GM23338 (cell line): ENCODE data around the gene SEL1L2. TPM values are rescaled to one million over a fixed set of nuclear protein-coding genes. Genes with fewer than 3 reads are reported as not detected.

ENCODE experiments used
- ATAC-seq: fragments of 200-7000 bp; cut with Tn5 transposase; 3 replicates; pipeline ENCODE4 v1.9.1; 2020
- DNase-seq: peaks from one replicate; pipeline ENCODE4 v3.0.0-alpha.2; 2015; ENCODE audit warnings: low spot score
- H2AFZ ChIP-seq: fragments of 200-600 bp; sonication (generic); 2 replicates; pipeline ENCODE4 v1.8.0; 2016; ENCODE audit warnings: antibody characterized with exemption, mild to moderate bottlenecking, moderate library complexity
- H3F3A ChIP-seq: fragments of 200-600 bp; sonication (generic); replicated peaks from 2 replicates; pipeline ENCODE4 v1.8.0; 2017; ENCODE audit warnings: antibody characterized with exemption, mixed run types, low read depth
- H3K27ac ChIP-seq: fragments of 200-600 bp; sonication (generic); 2 replicates; pipeline ENCODE4 v1.6.1; 2016; ENCODE audit warnings: low read depth
- H3K27me3 ChIP-seq: fragments of 200-600 bp; sonication (generic); 2 replicates; pipeline ENCODE4 v1.8.0; 2016; ENCODE audit warnings: mild to moderate bottlenecking, mixed run types, moderate library complexity; ENCODE audit not compliant: insufficient read depth
- H3K36me3 ChIP-seq: fragments of 200-600 bp; sonication (generic); 2 replicates; pipeline ENCODE4 v1.8.0; 2016; ENCODE audit warnings: mild to moderate bottlenecking; ENCODE audit not compliant: insufficient read depth
- H3K4me1 ChIP-seq: fragments of 200-600 bp; sonication (generic); 2 replicates; pipeline ENCODE4 v1.8.0; 2016; ENCODE audit warnings: mild to moderate bottlenecking, moderate library complexity; ENCODE audit not compliant: insufficient read depth
- H3K4me2 ChIP-seq: fragments of 200-600 bp; sonication (generic); 2 replicates; pipeline ENCODE4 v1.7.1; 2017; ENCODE audit warnings: mixed run types
- H3K4me3 ChIP-seq: fragments of 200-600 bp; sonication (generic); 2 replicates; pipeline ENCODE4 v1.6.1; 2016; ENCODE audit warnings: mixed run types
- H3K79me2 ChIP-seq: fragments of 200-600 bp; sonication (generic); replicated peaks from 2 replicates; pipeline ENCODE4 v1.8.0; 2017; ENCODE audit warnings: mild to moderate bottlenecking; ENCODE audit not compliant: insufficient read depth
- H3K9me2 ChIP-seq: fragments of 200-600 bp; sonication (generic); 2 replicates; pipeline ENCODE4 v1.8.0; 2017; ENCODE audit not compliant: insufficient read depth
- H4K20me1 ChIP-seq: fragments of 200-600 bp; sonication (generic); replicated peaks from 2 replicates; pipeline ENCODE4 v1.8.0; 2017; ENCODE audit warnings: mild to moderate bottlenecking; ENCODE audit not compliant: insufficient read depth
- H3K27ac Mint-ChIP-seq: 2 replicates; pipeline ENCODE4 v1.8.0; 2020; ENCODE audit warnings: inconsistent platforms, mild to moderate bottlenecking, moderate library complexity, mixed read lengths
- H3K27me3 Mint-ChIP-seq: 3 replicates; pipeline ENCODE4 v1.8.0; 2022; ENCODE audit warnings: low read depth, mild to moderate bottlenecking, moderate library complexity, mixed read lengths, inconsistent platforms; ENCODE audit not compliant: insufficient read depth, poor library complexity
- H3K36me3 Mint-ChIP-seq: 3 replicates; pipeline ENCODE4 v1.8.0; 2021; ENCODE audit warnings: low read depth, mild to moderate bottlenecking, inconsistent platforms, moderate library complexity, mixed read lengths
- H3K4me1 Mint-ChIP-seq: 3 replicates; pipeline ENCODE4 v1.8.0; 2020; ENCODE audit warnings: mild to moderate bottlenecking, inconsistent platforms, mixed read lengths
- H3K4me3 Mint-ChIP-seq: 3 replicates; pipeline ENCODE4 v1.8.0; 2021; ENCODE audit warnings: moderate library complexity, mild to moderate bottlenecking, inconsistent platforms, mixed read lengths
- H3K9me3 Mint-ChIP-seq: 3 replicates; pipeline ENCODE4 v1.8.0; 2020; ENCODE audit warnings: moderate library complexity, mild to moderate bottlenecking, inconsistent platforms, mixed read lengths
- CREB1 ChIP-seq: fragments of 250-450 bp; sonication (Bioruptor Pico); IDR thresholded peaks from 2 replicates; pipeline ENCODE4 v1.5.0; 2020; ENCODE audit warnings: low read depth, mild to moderate bottlenecking, moderate library complexity
- EZH2 ChIP-seq: fragments of 200-600 bp; sonication (generic); IDR thresholded peaks from one replicate; pipeline ENCODE4 v1.8.0; 2017; ENCODE audit warnings: antibody characterized with exemption, mild to moderate bottlenecking, low read depth; ENCODE audit not compliant: unreplicated experiment
- EZH2phosphoT487 ChIP-seq: fragments of 200-600 bp; sonication (generic); IDR thresholded peaks from one replicate; pipeline ENCODE4 v1.8.1; 2018; ENCODE audit warnings: antibody characterized with exemption; ENCODE audit not compliant: unreplicated experiment
- JUNB ChIP-seq: IDR thresholded peaks from one replicate; pipeline ENCODE4 v1.6.1; 2016; ENCODE audit warnings: antibody characterized with exemption; ENCODE audit not compliant: unreplicated experiment
- NANOG ChIP-seq: IDR thresholded peaks from 2 replicates; pipeline ENCODE4 v1.6.1; 2016; ENCODE audit warnings: antibody characterized with exemption, borderline replicate concordance
- POLR2AphosphoS5 ChIP-seq: IDR thresholded peaks from 2 replicates; pipeline ENCODE4 v1.6.1; 2016; ENCODE audit warnings: antibody characterized with exemption, low read depth
- STAT1 ChIP-seq: IDR thresholded peaks from one replicate; pipeline ENCODE4 v1.6.1; 2016; ENCODE audit warnings: antibody characterized with exemption; ENCODE audit not compliant: unreplicated experiment
- ZNF114 ChIP-seq: fragments of 250-450 bp; sonication (Bioruptor Pico); IDR thresholded peaks from 2 replicates; pipeline ENCODE4 v1.5.0; 2020; ENCODE audit warnings: mild to moderate bottlenecking, moderate library complexity
- ZNF331 ChIP-seq: fragments of 250-450 bp; sonication (Bioruptor Pico); IDR thresholded peaks from 2 replicates; pipeline ENCODE4 v1.5.0; 2020; ENCODE audit warnings: low read depth, mild to moderate bottlenecking, moderate library complexity
- polyA plus RNA-seq: library from polyadenylated mRNA; unstranded; fragments of >200 nt; fragmentation: Nextera tagmentation; extraction: Ambion mirVana; gene quantifications from 2 replicates; pipeline ENCODE4 v1.2.1, GENCODE V29; 2016
- total RNA-seq: library from RNA; depleted of rRNA; stranded (reverse); fragments of >200 nt; shearing (Covaris generic); gene quantifications from 2 replicates; pipeline ENCODE4 v1.2.3, GENCODE V29; 2014
- TF ChIP-seq, protein P1 (sequence below): fragments of 250-450 bp; sonication (Bioruptor Pico); IDR thresholded peaks from 2 replicates; pipeline ENCODE4 v1.5.0; 2020; ENCODE audit warnings: mild to moderate bottlenecking, moderate library complexity
- TF ChIP-seq, protein P2 (sequence below), 2 experiments: fragments of 200-600 bp in 1 of 2; sonication (generic) in 1 of 2; conservative IDR thresholded peaks; 2 replicates each; pipeline versions ENCODE4 v1.5.1 to v1.6.1; 2016 to 2017; ENCODE audit warnings: antibody characterized with exemption in 2 of 2, low read depth in 2 of 2, mild to moderate bottlenecking in 2 of 2, moderate library complexity in 1 of 2
- TF ChIP-seq, protein P3 (sequence below): IDR thresholded peaks from one replicate; pipeline ENCODE4 v1.6.1; 2018; ENCODE audit warnings: antibody characterized with exemption; ENCODE audit not compliant: unreplicated experiment
- TF ChIP-seq, protein P4 (sequence below): IDR thresholded peaks from 2 replicates; pipeline ENCODE4 v1.6.1; 2016; ENCODE audit warnings: antibody characterized with exemption

SEL1L2 gene
- total and polyA plus RNA-seq, 2 experiments from 2014 or later: not detected

DNA sequence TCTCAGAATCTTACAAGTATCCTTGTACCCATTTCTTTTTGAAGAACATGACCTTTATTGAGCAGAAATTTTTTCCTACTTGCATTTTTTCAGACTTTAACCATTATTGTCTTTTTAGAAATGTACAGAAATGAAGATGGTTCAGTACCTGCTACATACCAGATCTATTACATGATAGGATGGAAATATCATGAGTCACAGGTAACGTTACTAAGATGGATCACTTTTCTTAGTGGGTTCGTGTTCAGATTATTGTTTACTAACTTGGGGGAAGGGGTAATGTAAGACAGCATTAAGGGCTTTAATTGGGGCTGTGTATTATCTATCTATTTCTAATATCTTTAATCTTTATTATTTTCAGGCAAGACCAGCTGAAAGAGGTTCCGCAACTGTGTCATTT, 173.7 kb downstream of the SEL1L2 start:
- Histone ChIP-seq H3F3A (no peaks in the 10 kb centered on the region), H3K27ac (no peak overlapping the region), H3K9me2 (no peaks in the 10 kb centered on the region), H3K4me3 (no peak overlapping the region), H3K27me3 (no peaks in the 10 kb centered on the region), H3K4me2 (no peak overlapping the region), H3K36me3 (peaks cover 38% of the 10 kb centered on the region), H4K20me1 (peaks cover 5% of the 10 kb centered on the region), H3K79me2 (no peaks in the 10 kb centered on the region), H3K4me1 (no peaks in the 10 kb centered on the region), H2AFZ (no peak overlapping the region)
- no peak overlapping the region for H3K4me3 Mint-ChIP-seq
- TF ChIP-seq NANOG: no peak
- no peak for TF ChIP-seq JUNB
- TF ChIP-seq ZNF331 (CRISPR knock-in tag): no peak
- TF ChIP-seq ZNF114: no peak
- no peak for TF ChIP-seq STAT1
- TF ChIP-seq EZH2phosphoT487: no peak
- TF ChIP-seq, protein P1, sequence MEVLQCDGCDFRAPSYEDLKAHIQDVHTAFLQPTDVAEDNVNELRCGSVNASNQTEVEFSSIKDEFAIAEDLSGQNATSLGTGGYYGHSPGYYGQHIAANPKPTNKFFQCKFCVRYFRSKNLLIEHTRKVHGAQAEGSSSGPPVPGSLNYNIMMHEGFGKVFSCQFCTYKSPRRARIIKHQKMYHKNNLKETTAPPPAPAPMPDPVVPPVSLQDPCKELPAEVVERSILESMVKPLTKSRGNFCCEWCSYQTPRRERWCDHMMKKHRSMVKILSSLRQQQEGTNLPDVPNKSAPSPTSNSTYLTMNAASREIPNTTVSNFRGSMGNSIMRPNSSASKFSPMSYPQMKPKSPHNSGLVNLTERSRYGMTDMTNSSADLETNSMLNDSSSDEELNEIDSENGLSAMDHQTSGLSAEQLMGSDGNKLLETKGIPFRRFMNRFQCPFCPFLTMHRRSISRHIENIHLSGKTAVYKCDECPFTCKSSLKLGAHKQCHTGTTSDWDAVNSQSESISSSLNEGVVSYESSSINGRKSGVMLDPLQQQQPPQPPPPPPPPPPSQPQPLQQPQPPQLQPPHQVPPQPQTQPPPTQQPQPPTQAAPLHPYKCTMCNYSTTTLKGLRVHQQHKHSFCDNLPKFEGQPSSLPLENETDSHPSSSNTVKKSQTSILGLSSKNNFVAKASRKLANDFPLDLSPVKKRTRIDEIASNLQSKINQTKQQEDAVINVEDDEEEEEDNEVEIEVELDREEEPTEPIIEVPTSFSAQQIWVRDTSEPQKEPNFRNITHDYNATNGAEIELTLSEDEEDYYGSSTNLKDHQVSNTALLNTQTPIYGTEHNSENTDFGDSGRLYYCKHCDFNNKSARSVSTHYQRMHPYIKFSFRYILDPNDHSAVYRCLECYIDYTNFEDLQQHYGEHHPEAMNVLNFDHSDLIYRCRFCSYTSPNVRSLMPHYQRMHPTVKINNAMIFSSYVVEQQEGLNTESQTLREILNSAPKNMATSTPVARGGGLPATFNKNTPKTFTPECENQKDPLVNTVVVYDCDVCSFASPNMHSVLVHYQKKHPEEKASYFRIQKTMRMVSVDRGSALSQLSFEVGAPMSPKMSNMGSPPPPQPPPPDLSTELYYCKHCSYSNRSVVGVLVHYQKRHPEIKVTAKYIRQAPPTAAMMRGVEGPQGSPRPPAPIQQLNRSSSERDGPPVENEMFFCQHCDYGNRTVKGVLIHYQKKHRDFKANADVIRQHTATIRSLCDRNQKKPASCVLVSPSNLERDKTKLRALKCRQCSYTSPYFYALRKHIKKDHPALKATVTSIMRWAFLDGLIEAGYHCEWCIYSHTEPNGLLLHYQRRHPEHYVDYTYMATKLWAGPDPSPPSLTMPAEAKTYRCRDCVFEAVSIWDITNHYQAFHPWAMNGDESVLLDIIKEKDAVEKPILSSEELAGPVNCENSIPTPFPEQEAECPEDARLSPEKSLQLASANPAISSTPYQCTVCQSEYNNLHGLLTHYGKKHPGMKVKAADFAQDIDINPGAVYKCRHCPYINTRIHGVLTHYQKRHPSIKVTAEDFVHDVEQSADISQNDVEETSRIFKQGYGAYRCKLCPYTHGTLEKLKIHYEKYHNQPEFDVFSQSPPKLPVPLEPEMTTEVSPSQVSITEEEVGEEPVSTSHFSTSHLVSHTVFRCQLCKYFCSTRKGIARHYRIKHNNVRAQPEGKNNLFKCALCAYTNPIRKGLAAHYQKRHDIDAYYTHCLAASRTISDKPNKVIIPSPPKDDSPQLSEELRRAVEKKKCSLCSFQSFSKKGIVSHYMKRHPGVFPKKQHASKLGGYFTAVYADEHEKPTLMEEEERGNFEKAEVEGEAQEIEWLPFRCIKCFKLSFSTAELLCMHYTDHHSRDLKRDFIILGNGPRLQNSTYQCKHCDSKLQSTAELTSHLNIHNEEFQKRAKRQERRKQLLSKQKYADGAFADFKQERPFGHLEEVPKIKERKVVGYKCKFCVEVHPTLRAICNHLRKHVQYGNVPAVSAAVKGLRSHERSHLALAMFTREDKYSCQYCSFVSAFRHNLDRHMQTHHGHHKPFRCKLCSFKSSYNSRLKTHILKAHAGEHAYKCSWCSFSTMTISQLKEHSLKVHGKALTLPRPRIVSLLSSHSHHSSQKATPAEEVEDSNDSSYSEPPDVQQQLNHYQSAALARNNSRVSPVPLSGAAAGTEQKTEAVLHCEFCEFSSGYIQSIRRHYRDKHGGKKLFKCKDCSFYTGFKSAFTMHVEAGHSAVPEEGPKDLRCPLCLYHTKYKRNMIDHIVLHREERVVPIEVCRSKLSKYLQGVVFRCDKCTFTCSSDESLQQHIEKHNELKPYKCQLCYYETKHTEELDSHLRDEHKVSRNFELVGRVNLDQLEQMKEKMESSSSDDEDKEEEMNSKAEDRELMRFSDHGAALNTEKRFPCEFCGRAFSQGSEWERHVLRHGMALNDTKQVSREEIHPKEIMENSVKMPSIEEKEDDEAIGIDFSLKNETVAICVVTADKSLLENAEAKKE (CRISPR knock-in tag): no peak
- TF ChIP-seq, protein P2, sequence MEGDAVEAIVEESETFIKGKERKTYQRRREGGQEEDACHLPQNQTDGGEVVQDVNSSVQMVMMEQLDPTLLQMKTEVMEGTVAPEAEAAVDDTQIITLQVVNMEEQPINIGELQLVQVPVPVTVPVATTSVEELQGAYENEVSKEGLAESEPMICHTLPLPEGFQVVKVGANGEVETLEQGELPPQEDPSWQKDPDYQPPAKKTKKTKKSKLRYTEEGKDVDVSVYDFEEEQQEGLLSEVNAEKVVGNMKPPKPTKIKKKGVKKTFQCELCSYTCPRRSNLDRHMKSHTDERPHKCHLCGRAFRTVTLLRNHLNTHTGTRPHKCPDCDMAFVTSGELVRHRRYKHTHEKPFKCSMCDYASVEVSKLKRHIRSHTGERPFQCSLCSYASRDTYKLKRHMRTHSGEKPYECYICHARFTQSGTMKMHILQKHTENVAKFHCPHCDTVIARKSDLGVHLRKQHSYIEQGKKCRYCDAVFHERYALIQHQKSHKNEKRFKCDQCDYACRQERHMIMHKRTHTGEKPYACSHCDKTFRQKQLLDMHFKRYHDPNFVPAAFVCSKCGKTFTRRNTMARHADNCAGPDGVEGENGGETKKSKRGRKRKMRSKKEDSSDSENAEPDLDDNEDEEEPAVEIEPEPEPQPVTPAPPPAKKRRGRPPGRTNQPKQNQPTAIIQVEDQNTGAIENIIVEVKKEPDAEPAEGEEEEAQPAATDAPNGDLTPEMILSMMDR (conservative IDR thresholded peaks at IDR 0.05; ENCODE audit: low read depth in 2 of 2): no peak
- TF ChIP-seq, protein P3, sequence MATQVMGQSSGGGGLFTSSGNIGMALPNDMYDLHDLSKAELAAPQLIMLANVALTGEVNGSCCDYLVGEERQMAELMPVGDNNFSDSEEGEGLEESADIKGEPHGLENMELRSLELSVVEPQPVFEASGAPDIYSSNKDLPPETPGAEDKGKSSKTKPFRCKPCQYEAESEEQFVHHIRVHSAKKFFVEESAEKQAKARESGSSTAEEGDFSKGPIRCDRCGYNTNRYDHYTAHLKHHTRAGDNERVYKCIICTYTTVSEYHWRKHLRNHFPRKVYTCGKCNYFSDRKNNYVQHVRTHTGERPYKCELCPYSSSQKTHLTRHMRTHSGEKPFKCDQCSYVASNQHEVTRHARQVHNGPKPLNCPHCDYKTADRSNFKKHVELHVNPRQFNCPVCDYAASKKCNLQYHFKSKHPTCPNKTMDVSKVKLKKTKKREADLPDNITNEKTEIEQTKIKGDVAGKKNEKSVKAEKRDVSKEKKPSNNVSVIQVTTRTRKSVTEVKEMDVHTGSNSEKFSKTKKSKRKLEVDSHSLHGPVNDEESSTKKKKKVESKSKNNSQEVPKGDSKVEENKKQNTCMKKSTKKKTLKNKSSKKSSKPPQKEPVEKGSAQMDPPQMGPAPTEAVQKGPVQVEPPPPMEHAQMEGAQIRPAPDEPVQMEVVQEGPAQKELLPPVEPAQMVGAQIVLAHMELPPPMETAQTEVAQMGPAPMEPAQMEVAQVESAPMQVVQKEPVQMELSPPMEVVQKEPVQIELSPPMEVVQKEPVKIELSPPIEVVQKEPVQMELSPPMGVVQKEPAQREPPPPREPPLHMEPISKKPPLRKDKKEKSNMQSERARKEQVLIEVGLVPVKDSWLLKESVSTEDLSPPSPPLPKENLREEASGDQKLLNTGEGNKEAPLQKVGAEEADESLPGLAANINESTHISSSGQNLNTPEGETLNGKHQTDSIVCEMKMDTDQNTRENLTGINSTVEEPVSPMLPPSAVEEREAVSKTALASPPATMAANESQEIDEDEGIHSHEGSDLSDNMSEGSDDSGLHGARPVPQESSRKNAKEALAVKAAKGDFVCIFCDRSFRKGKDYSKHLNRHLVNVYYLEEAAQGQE: no peak
- TF ChIP-seq, protein P4, sequence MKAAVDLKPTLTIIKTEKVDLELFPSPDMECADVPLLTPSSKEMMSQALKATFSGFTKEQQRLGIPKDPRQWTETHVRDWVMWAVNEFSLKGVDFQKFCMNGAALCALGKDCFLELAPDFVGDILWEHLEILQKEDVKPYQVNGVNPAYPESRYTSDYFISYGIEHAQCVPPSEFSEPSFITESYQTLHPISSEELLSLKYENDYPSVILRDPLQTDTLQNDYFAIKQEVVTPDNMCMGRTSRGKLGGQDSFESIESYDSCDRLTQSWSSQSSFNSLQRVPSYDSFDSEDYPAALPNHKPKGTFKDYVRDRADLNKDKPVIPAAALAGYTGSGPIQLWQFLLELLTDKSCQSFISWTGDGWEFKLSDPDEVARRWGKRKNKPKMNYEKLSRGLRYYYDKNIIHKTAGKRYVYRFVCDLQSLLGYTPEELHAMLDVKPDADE: no peak
- TF ChIP-seq CREB1 (CRISPR knock-in tag): no peak
- no peak for TF ChIP-seq EZH2
- TF ChIP-seq POLR2AphosphoS5: no peak
- H3K36me3 Mint-ChIP-seq: peaks cover 43% of the 10 kb centered on the region; the same call in 2 of the 3 replicates
- DNase-seq (no peak), ATAC-seq (no peak)
- H3K27ac Mint-ChIP-seq: no peak overlapping the region
- no peaks in the 10 kb centered on the region for H3K27me3 Mint-ChIP-seq
- no peaks in the 10 kb centered on the region for H3K9me3 Mint-ChIP-seq
- H3K4me1 Mint-ChIP-seq: no peaks in the 10 kb centered on the region
